Measurements from ENCODE around the gene SNCA. TPM values are rescaled to one million over a fixed set of nuclear protein-coding genes. Genes with fewer than 3 reads are reported as not detected.

Gene SNCA
- polyA plus RNA-seq, 2 of the 4 experiments (the other 2 are of a cell fraction): 0.13 to 0.37 TPM

GRCh38 chr4:89745708-89746107 lies 91.3 kb downstream of the SNCA start:
- no peak for FAIRE-seq

GRCh38 chr4:89744914-89745313 lies 92.0 kb downstream of the SNCA start:
- ATAC-seq (no peak), FAIRE-seq (no peak), DNase-seq (ENCODE audit: low read depth in 1 of 2, low spot score in 1 of 2) (no peak)
- Histone ChIP-seq H3K4me1 (no peaks in the 10 kb centered on the region), H3K9me3 (no peaks in the 10 kb centered on the region), H3K27ac (no peak overlapping the region), H3K4me2 (no peak overlapping the region), H3K4me3 (no peak overlapping the region)
- TF ChIP-seq EHF (CRISPR knock-in tag; IDR thresholded peaks at IDR 0.05) (no peak), ZNF302 (CRISPR knock-in tag; IDR thresholded peaks at IDR 0.05) (no peak), HES2 (IDR thresholded peaks at IDR 0.05) (no peak), CTCF (IDR thresholded peaks at IDR 0.05) (no peak), BHLHE40 (IDR thresholded peaks at IDR 0.05; ENCODE audit: low read depth, low read length) (no peak), TP53 (CRISPR knock-in tag; IDR thresholded peaks at IDR 0.05) (no peak), ELK1 (IDR thresholded peaks at IDR 0.05; ENCODE audit: low read depth, low read length) (no peak), JUNB (IDR thresholded peaks at IDR 0.05) (no peak), POLR2AphosphoS2 (conservative IDR thresholded peaks at IDR 0.05; ENCODE audit: low read length) (no peak), RAD21 (conservative IDR thresholded peaks at IDR 0.05 in 1 of 2, IDR thresholded peaks at IDR 0.05 in 1 of 2) (no peak), MAX (IDR thresholded peaks at IDR 0.05) (no peak), HMGXB4 (CRISPR knock-in tag; IDR thresholded peaks at IDR 0.05; ENCODE audit: borderline replicate concordance) (no peak), CHD2 (IDR thresholded peaks at IDR 0.05; ENCODE audit: low read length, partially characterized antibody) (no peak), EHMT2 (IDR thresholded peaks at IDR 0.05; ENCODE audit: low read depth) (no peak), ESRRA (IDR thresholded peaks at IDR 0.05; ENCODE audit: borderline replicate concordance, low read length) (no peak)
- WGBS (ENCODE audit: missing lambda C conversion rate): 16% methylated on average over 5 of the region's 5 CpGs
- ChIA-PET POLR2A (no interaction called here), CTCF (no interaction called here)

More at GRCh38 chr4:89745708-89746107, 91.3 kb downstream of the SNCA start:
- DNase-seq (ENCODE audit: low read depth in 1 of 2, low spot score in 1 of 2): no peak
- Histone ChIP-seq H3K4me1 (no peaks in the 10 kb centered on the region), H3K4me3 (no peak overlapping the region), H3K4me2 (no peak overlapping the region), H3K9me3 (no peaks in the 10 kb centered on the region), H3K27ac (no peak overlapping the region)
- TF ChIP-seq RARB (CRISPR knock-in tag; IDR thresholded peaks at IDR 0.05) (no peak), RNF2 (IDR thresholded peaks at IDR 0.05; ENCODE audit: borderline replicate concordance, low read depth) (no peak), RFX5 (IDR thresholded peaks at IDR 0.05) (no peak)
- 45% methylated on average over 1 of the region's 1 CpG for WGBS (ENCODE audit: missing lambda C conversion rate)
- ATAC-seq: no peak
- CTCF ChIA-PET: no interaction called here
- POLR2A ChIA-PET: no interaction called here

- POLR2A ChIA-PET: no interaction called here
- ATAC-seq: no peak
- TF ChIP-seq NR3C1 (IDR thresholded peaks at IDR 0.05) (no peak), POLR2A (IDR thresholded peaks at IDR 0.05; ENCODE audit: low read length) (no peak), HOXA7 (CRISPR knock-in tag; IDR thresholded peaks at IDR 0.05) (no peak), RCOR1 (IDR thresholded peaks at IDR 0.05; ENCODE audit: low read depth, low read length) (no peak), KDM5A (IDR thresholded peaks at IDR 0.05) (no peak), HOXB13 (CRISPR knock-in tag; IDR thresholded peaks at IDR 0.05; ENCODE audit: low read depth) (no peak), POLR2AphosphoS2 (conservative IDR thresholded peaks at IDR 0.05; ENCODE audit: low read length) (no peak), ZNF302 (CRISPR knock-in tag; IDR thresholded peaks at IDR 0.05) (no peak), MYC (IDR thresholded peaks at IDR 0.05; ENCODE audit: borderline replicate concordance, low read length) (no peak), ESRRA (IDR thresholded peaks at IDR 0.05; ENCODE audit: borderline replicate concordance, low read length) (no peak), HMGXB4 (CRISPR knock-in tag; IDR thresholded peaks at IDR 0.05; ENCODE audit: borderline replicate concordance) (no peak), EHMT2 (IDR thresholded peaks at IDR 0.05; ENCODE audit: low read depth) (no peak), PHF8 (IDR thresholded peaks at IDR 0.05; ENCODE audit: borderline replicate concordance, low read depth) (no peak), HES2 (IDR thresholded peaks at IDR 0.05) (no peak), CHD4 (IDR thresholded peaks at IDR 0.05; ENCODE audit: borderline replicate concordance) (no peak)
Measured at GRCh38 chr4:89741768-89742167, 95.2 kb downstream of the SNCA start.

More at GRCh38 chr4:89741768-89742167, 95.2 kb downstream of the SNCA start:
- Histone ChIP-seq H3K27ac (no peak overlapping the region), H3K4me1 (no peaks in the 10 kb centered on the region), H3K4me3 (no peak overlapping the region), H3K9me3 (no peaks in the 10 kb centered on the region), H3K4me2 (no peak overlapping the region)
- DNase-seq (ENCODE audit: low read depth in 1 of 2, low spot score in 1 of 2): no peak
- no peak for FAIRE-seq
- WGBS (ENCODE audit: missing lambda C conversion rate): 3% methylated on average over 3 of the region's 3 CpGs
- CTCF ChIA-PET: interaction anchor here (1.2 kb wide), 1 partner anchor 17 kb away, joined by 3 read pairs; no protein-coding TSS in a partner anchor
